ENCODE data around the gene LARGE1. TPM values are rescaled to one million over a fixed set of nuclear protein-coding genes. Genes with fewer than 3 reads are reported as not detected.

Gene LARGE1
- total and polyA plus RNA-seq, 5 donors from 2014 or later = not detected

- Mint-ChIP-seq H3K4me3 (no peak overlapping the region), H3K4me1 (no peaks in the 10 kb centered on the region), H3K27me3 (peaks cover 4% of the 10 kb centered on the region), H3K27ac (no peak overlapping the region), H3K9me3 (peaks cover 0 to 13% (median 0%) of the 10 kb centered on the region in 7 donors), H3K36me3 (no peaks in the 10 kb centered on the region)
- H3K4me3 ChIP-seq (ENCODE audit: low read depth, low read length) = no peak overlapping the region
- no peak overlapping the region for H3K27ac ChIP-seq (ENCODE audit: insufficient read depth, low read length, poor library complexity, severe bottlenecking)
- no peaks in the 10 kb centered on the region for H3K36me3 ChIP-seq (ENCODE audit: control insufficient read depth, insufficient read depth, low read length)
- no peaks in the 10 kb centered on the region for H3K4me1 ChIP-seq (ENCODE audit: control insufficient read depth, insufficient read depth, low read length, poor library complexity, severe bottlenecking)
- H3K27me3 ChIP-seq (ENCODE audit: control insufficient read depth, insufficient read depth, low read length) = no peaks in the 10 kb centered on the region
- DNase-seq (no peak), ATAC-seq (ENCODE audit: low read depth in 2 of 2) (no peak)
- no peaks in the 10 kb centered on the region for H3K9me3 ChIP-seq (ENCODE audit: control insufficient read depth in 2 of 2, low read length in 2 of 2)
Observed at GRCh38 chr22:33737662-33738061, 182.6 kb downstream of the LARGE1 start.

GRCh38 chr22:33735978-33736377 lies 184.3 kb downstream of the LARGE1 start:
- H3K27ac Mint-ChIP-seq = no peak overlapping the region
- peaks cover 4% of the 10 kb centered on the region for H3K27me3 Mint-ChIP-seq
- DNase-seq (no peak), ATAC-seq (ENCODE audit: low read depth in 2 of 2) (no peak)
- Histone ChIP-seq H3K27ac (ENCODE audit: insufficient read depth, low read length, poor library complexity, severe bottlenecking) (no peak overlapping the region), H3K36me3 (ENCODE audit: control insufficient read depth, insufficient read depth, low read length) (no peaks in the 10 kb centered on the region), H3K9me3 (ENCODE audit: control insufficient read depth in 2 of 2, low read length in 2 of 2) (no peaks in the 10 kb centered on the region), H3K4me3 (ENCODE audit: low read depth, low read length) (no peak overlapping the region), H3K4me1 (ENCODE audit: control insufficient read depth, insufficient read depth, low read length, poor library complexity, severe bottlenecking) (no peaks in the 10 kb centered on the region), H3K27me3 (ENCODE audit: control insufficient read depth, insufficient read depth, low read length) (no peaks in the 10 kb centered on the region)
- no peaks in the 10 kb centered on the region for H3K36me3 Mint-ChIP-seq
- H3K4me3 Mint-ChIP-seq = no peak overlapping the region
- H3K9me3 Mint-ChIP-seq = peaks cover 0 to 12% (median 0%) of the 10 kb centered on the region in 7 donors
- no peaks in the 10 kb centered on the region for H3K4me1 Mint-ChIP-seq

- Mint-ChIP-seq H3K27me3 (peaks cover 4% of the 10 kb centered on the region), H3K27ac (no peak overlapping the region), H3K4me3 (no peak overlapping the region), H3K9me3 (peaks cover 0 to 8% (median 2%) of the 10 kb centered on the region in 7 donors), H3K4me1 (no peaks in the 10 kb centered on the region), H3K36me3 (no peaks in the 10 kb centered on the region)
- ATAC-seq (ENCODE audit: low read depth in 2 of 2) = no peak
- H3K4me3 ChIP-seq (ENCODE audit: low read depth, low read length) = no peak overlapping the region
- no peaks in the 10 kb centered on the region for H3K4me1 ChIP-seq (ENCODE audit: control insufficient read depth, insufficient read depth, low read length, poor library complexity, severe bottlenecking)
- no peak overlapping the region for H3K27ac ChIP-seq (ENCODE audit: insufficient read depth, low read length, poor library complexity, severe bottlenecking)
- H3K36me3 ChIP-seq (ENCODE audit: control insufficient read depth, insufficient read depth, low read length) = no peaks in the 10 kb centered on the region
- DNase-seq = no peak
- H3K27me3 ChIP-seq (ENCODE audit: control insufficient read depth, insufficient read depth, low read length) = no peaks in the 10 kb centered on the region
- H3K9me3 ChIP-seq (ENCODE audit: control insufficient read depth in 2 of 2, low read length in 2 of 2) = no peaks in the 10 kb centered on the region
Observed at GRCh38 chr22:33728847-33729246, 191.4 kb downstream of the LARGE1 start.

- no peak overlapping the region for H3K27ac Mint-ChIP-seq
- H3K36me3 Mint-ChIP-seq = no peaks in the 10 kb centered on the region
- peaks cover 0 to 13% (median 6%) of the 10 kb centered on the region in 7 donors for H3K9me3 Mint-ChIP-seq
- Histone ChIP-seq H3K4me1 (ENCODE audit: control insufficient read depth, insufficient read depth, low read length, poor library complexity, severe bottlenecking) (no peaks in the 10 kb centered on the region), H3K4me3 (ENCODE audit: low read depth, low read length) (no peak overlapping the region), H3K36me3 (ENCODE audit: control insufficient read depth, insufficient read depth, low read length) (no peaks in the 10 kb centered on the region), H3K27me3 (ENCODE audit: control insufficient read depth, insufficient read depth, low read length) (no peaks in the 10 kb centered on the region), H3K9me3 (ENCODE audit: control insufficient read depth in 2 of 2, low read length in 2 of 2) (no peaks in the 10 kb centered on the region), H3K27ac (ENCODE audit: insufficient read depth, low read length, poor library complexity, severe bottlenecking) (no peak overlapping the region)
- no peak for ATAC-seq (ENCODE audit: low read depth in 2 of 2)
- H3K27me3 Mint-ChIP-seq = no peaks in the 10 kb centered on the region
- DNase-seq = no peak
- no peaks in the 10 kb centered on the region for H3K4me1 Mint-ChIP-seq
- H3K4me3 Mint-ChIP-seq = no peak overlapping the region
Observed at GRCh38 chr22:33726294-33726734, 194.0 kb downstream of the LARGE1 start.

GRCh38 chr22:33723915-33724314 lies 196.4 kb downstream of the LARGE1 start:
- no peak for ATAC-seq (ENCODE audit: low read depth in 2 of 2)
- Histone ChIP-seq H3K27me3 (ENCODE audit: control insufficient read depth, insufficient read depth, low read length) (no peaks in the 10 kb centered on the region), H3K36me3 (ENCODE audit: control insufficient read depth, insufficient read depth, low read length) (no peaks in the 10 kb centered on the region), H3K9me3 (ENCODE audit: control insufficient read depth in 2 of 2, low read length in 2 of 2) (no peaks in the 10 kb centered on the region), H3K4me3 (ENCODE audit: low read depth, low read length) (no peak overlapping the region), H3K4me1 (ENCODE audit: control insufficient read depth, insufficient read depth, low read length, poor library complexity, severe bottlenecking) (no peaks in the 10 kb centered on the region), H3K27ac (ENCODE audit: insufficient read depth, low read length, poor library complexity, severe bottlenecking) (no peak overlapping the region)
- Mint-ChIP-seq H3K9me3 (peaks cover 0 to 13% (median 6%) of the 10 kb centered on the region in 7 donors), H3K27me3 (no peaks in the 10 kb centered on the region), H3K36me3 (no peaks in the 10 kb centered on the region), H3K4me3 (no peak overlapping the region), H3K4me1 (no peaks in the 10 kb centered on the region), H3K27ac (no peak overlapping the region)
- no peak for DNase-seq

GRCh38 chr22:33722816-33723215 lies 197.5 kb downstream of the LARGE1 start:
- no peaks in the 10 kb centered on the region for H3K27me3 Mint-ChIP-seq
- no peak overlapping the region for H3K4me3 ChIP-seq (ENCODE audit: low read depth, low read length)
- no peaks in the 10 kb centered on the region for H3K4me1 Mint-ChIP-seq
- no peak overlapping the region for H3K27ac Mint-ChIP-seq
- no peaks in the 10 kb centered on the region for H3K36me3 ChIP-seq (ENCODE audit: control insufficient read depth, insufficient read depth, low read length)
- no peaks in the 10 kb centered on the region for H3K4me1 ChIP-seq (ENCODE audit: control insufficient read depth, insufficient read depth, low read length, poor library complexity, severe bottlenecking)
- no peak for ATAC-seq (ENCODE audit: low read depth in 2 of 2)
- no peaks in the 10 kb centered on the region for H3K36me3 Mint-ChIP-seq
- no peaks in the 10 kb centered on the region for H3K27me3 ChIP-seq (ENCODE audit: control insufficient read depth, insufficient read depth, low read length)
- H3K27ac ChIP-seq (ENCODE audit: insufficient read depth, low read length, poor library complexity, severe bottlenecking) = no peak overlapping the region
- H3K4me3 Mint-ChIP-seq = no peak overlapping the region
- H3K9me3 Mint-ChIP-seq = peaks cover 0 to 13% (median 4%) of the 10 kb centered on the region in 7 donors
- no peak for DNase-seq
- H3K9me3 ChIP-seq (ENCODE audit: control insufficient read depth in 2 of 2, low read length in 2 of 2) = no peaks in the 10 kb centered on the region

GRCh38 chr22:33720166-33720878 lies 200.0 kb downstream of the LARGE1 start:
- H3K9me3 Mint-ChIP-seq = peaks cover 0 to 12% (median 5%) of the 10 kb centered on the region in 7 donors
- no peaks in the 10 kb centered on the region for H3K4me1 Mint-ChIP-seq
- Histone ChIP-seq H3K9me3 (ENCODE audit: control insufficient read depth in 2 of 2, low read length in 2 of 2) (no peaks in the 10 kb centered on the region), H3K27ac (ENCODE audit: insufficient read depth, low read length, poor library complexity, severe bottlenecking) (no peak overlapping the region), H3K36me3 (ENCODE audit: control insufficient read depth, insufficient read depth, low read length) (no peaks in the 10 kb centered on the region), H3K4me3 (ENCODE audit: low read depth, low read length) (no peak overlapping the region), H3K27me3 (ENCODE audit: control insufficient read depth, insufficient read depth, low read length) (no peaks in the 10 kb centered on the region), H3K4me1 (ENCODE audit: control insufficient read depth, insufficient read depth, low read length, poor library complexity, severe bottlenecking) (no peaks in the 10 kb centered on the region)
- no peak overlapping the region for H3K27ac Mint-ChIP-seq
- no peaks in the 10 kb centered on the region for H3K36me3 Mint-ChIP-seq
- no peaks in the 10 kb centered on the region for H3K27me3 Mint-ChIP-seq
- DNase-seq (no peak), ATAC-seq (ENCODE audit: low read depth in 2 of 2) (no peak)
- no peak overlapping the region for H3K4me3 Mint-ChIP-seq

Measured in CD4-positive, CD25-positive, alpha-beta regulatory T cell (primary cell).